ENCODE results near the gene MAP7. TPM values are rescaled to one million over a fixed set of nuclear protein-coding genes. Genes with fewer than 3 reads are reported as not detected.

The MAP7 gene
- total and polyA plus RNA-seq, 2 of the 13 experiments (the other 11 are each of a cell fraction or from before 2014, with no cell fraction given): 0.04 TPM; not detected in 1

GRCh38 chr6:136550045-136550329 lies 235 bp downstream of the MAP7 start:
- ATAC-seq (peak; percentile 77), FAIRE-seq (no peak), DNase-seq (ENCODE audit: low spot score) (no peak)
- H3K4me2 ChIP-seq (ENCODE audit: low read depth, low read length): peak overlapping the region; percentile 62
- H2AFZ ChIP-seq (ENCODE audit: low read length): no peak overlapping the region
- H3K27me3 ChIP-seq (ENCODE audit: control insufficient read depth in 1 of 2, insufficient read depth in 2 of 2, low read length in 2 of 2): peaks cover 7 to 40% of the 10 kb centered on the region in 2 experiments; a peak in 4 of 5 replicates
- H3K79me2 ChIP-seq (ENCODE audit: insufficient read depth, low read length): no peaks in the 10 kb centered on the region
- intact Hi-C loops (cut with micrococcal nuclease; ENCODE audit: unreplicated experiment) (no loop called here), in situ Hi-C loops (cut with HindIII; ENCODE audit: extremely low pct_ligation_motif_present, low pct_unique_long_range_greater_than_20kb) (no loop called here)
- POLR2A ChIA-PET: no interaction called here
- H3K9me3 ChIP-seq (ENCODE audit: low read length): no peaks in the 10 kb centered on the region
- 38% methylated on average over 13 of the region's 46 CpGs for WGBS (ENCODE audit: low lambda C conversion rate)
- H3K27ac ChIP-seq (ENCODE audit: extremely low read length, insufficient read depth, low read length): no peak overlapping the region
- CTCF ChIA-PET (ENCODE audit: low intra/inter-chr PET ratio, low total read pairs): no interaction called here
- H4K20me1 ChIP-seq (ENCODE audit: insufficient read depth, low read length): no peaks in the 10 kb centered on the region
- H3K36me3 ChIP-seq (replicated peaks in 1 of 2; ENCODE audit: control insufficient read depth in 1 of 2, insufficient read depth in 2 of 2, low read length in 2 of 2): no peaks in the 10 kb centered on the region
- no peak for TF ChIP-seq ZUFSP (CRISPR knock-in tag; IDR thresholded peaks at IDR 0.05; ENCODE audit: borderline replicate concordance)
- no peak for TF ChIP-seq ZFP1 (CRISPR knock-in tag; IDR thresholded peaks at IDR 0.05)
- TF ChIP-seq TMF1 (CRISPR knock-in tag; IDR thresholded peaks at IDR 0.05; ENCODE audit: low read depth): no peak
- TF ChIP-seq SNAPC4 (CRISPR knock-in tag; IDR thresholded peaks at IDR 0.05): no peak
- TF ChIP-seq ZNF652 (CRISPR knock-in tag; IDR thresholded peaks at IDR 0.05; ENCODE audit: borderline replicate concordance, low read depth): no peak
- TF ChIP-seq ZNF34 (CRISPR knock-in tag; IDR thresholded peaks at IDR 0.05; ENCODE audit: borderline replicate concordance): no peak
- TF ChIP-seq, protein P1, sequence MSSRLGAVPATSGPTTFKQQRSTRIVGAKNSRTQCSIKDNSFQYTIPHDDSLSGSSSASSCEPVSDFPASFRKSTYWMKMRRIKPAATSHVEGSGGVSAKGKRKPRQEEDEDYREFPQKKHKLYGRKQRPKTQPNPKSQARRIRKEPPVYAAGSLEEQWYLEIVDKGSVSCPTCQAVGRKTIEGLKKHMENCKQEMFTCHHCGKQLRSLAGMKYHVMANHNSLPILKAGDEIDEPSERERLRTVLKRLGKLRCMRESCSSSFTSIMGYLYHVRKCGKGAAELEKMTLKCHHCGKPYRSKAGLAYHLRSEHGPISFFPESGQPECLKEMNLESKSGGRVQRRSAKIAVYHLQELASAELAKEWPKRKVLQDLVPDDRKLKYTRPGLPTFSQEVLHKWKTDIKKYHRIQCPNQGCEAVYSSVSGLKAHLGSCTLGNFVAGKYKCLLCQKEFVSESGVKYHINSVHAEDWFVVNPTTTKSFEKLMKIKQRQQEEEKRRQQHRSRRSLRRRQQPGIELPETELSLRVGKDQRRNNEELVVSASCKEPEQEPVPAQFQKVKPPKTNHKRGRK (CRISPR knock-in tag; IDR thresholded peaks at IDR 0.05): no peak
- no peak overlapping the region for H3K9ac ChIP-seq (ENCODE audit: insufficient read depth, low read depth, low read length)
- peak overlapping the region in 2 of 3 experiments; percentile 49 to 65; a peak in 4 of 6 replicates for H3K4me3 ChIP-seq (replicated peaks in 1 of 3; ENCODE audit: insufficient read depth in 1 of 3, low read depth in 2 of 3, low read length in 3 of 3)
- no TSS peak for BruUV-seq (replicated peaks)
- H3K4me1 ChIP-seq (ENCODE audit: insufficient read depth, low read length): no peaks in the 10 kb centered on the region

Measured in HepG2 (cell line).